HepG2 (cell line): Measurements from ENCODE around the gene TEX19. TPM values are rescaled to one million over a fixed set of nuclear protein-coding genes. Genes with fewer than 3 reads are reported as not detected.
A peak's percentile ranks its signal among the peaks of the same experiment; 100 is the strongest.

Source experiments
- BATF2 ChIP-seq: sonication (generic); formaldehyde crosslinking; IDR thresholded peaks from 2 replicates; pipeline ENCODE4 v1.8.0; 2022; ENCODE audit warnings: mild to moderate bottlenecking, missing genetic modification reagents, moderate library complexity
- DNMT3B ChIP-seq: conservative IDR thresholded peaks from 2 replicates; pipeline ENCODE4 v1.6.1; 2016; ENCODE audit warnings: missing biosample characterization, control low read depth
- ELF1 ChIP-seq: sonication (generic); formaldehyde crosslinking; IDR thresholded peaks from 2 replicates; pipeline ENCODE4 v1.4.0; 2020; ENCODE audit warnings: missing genetic modification reagents
- NKX3-1 ChIP-seq: sonication (generic); formaldehyde crosslinking; IDR thresholded peaks from 2 replicates; pipeline ENCODE4 v1.5.0; 2020; ENCODE audit warnings: missing genetic modification reagents
- NR2F6 ChIP-seq, 2 experiments: IDR thresholded peaks; 2 replicates each; pipeline ENCODE4 v1.6.1; 2016; ENCODE audit warnings: antibody characterized with exemption in 1 of 2, mild to moderate bottlenecking in 1 of 2
- POLR2A ChIP-seq, 2 experiments: IDR thresholded peaks; 2 replicates each; pipeline ENCODE4 v1.6.1; 2011; ENCODE audit warnings: low read depth in 2 of 2, low read length in 2 of 2, mild to moderate bottlenecking in 1 of 2, moderate library complexity in 1 of 2; ENCODE audit not compliant: insufficient read depth in 1 of 2
- REPIN1 ChIP-seq: sonication (generic); formaldehyde crosslinking; IDR thresholded peaks from 2 replicates; pipeline ENCODE4 v1.8.0; 2022; ENCODE audit warnings: missing genetic modification reagents, low read depth, mild to moderate bottlenecking, borderline replicate concordance
- U2AF1 ChIP-seq: fragments of 200-400 bp; formaldehyde crosslinking; optimal IDR thresholded peaks from 2 replicates; pipeline ENCODE3; 2017; ENCODE audit warnings: mild to moderate bottlenecking, low read depth, low read length
- ZBTB40 ChIP-seq, 2 experiments: fragments of 450-650 bp in 1 of 2; sonication (generic) in 1 of 2; formaldehyde crosslinking in 1 of 2; IDR thresholded peaks; 2 replicates each; pipeline versions ENCODE4 v1.6.1 to v1.8.0; 2016 to 2022; ENCODE audit warnings: antibody characterized with exemption in 1 of 2, mild to moderate bottlenecking in 1 of 2, missing genetic modification reagents in 1 of 2
- ZBTB49 ChIP-seq: sonication (generic); formaldehyde crosslinking; IDR thresholded peaks from 2 replicates; pipeline ENCODE4 v1.4.0; 2020; ENCODE audit warnings: missing genetic modification reagents, borderline replicate concordance
- ZNF136 ChIP-seq: sonication (generic); formaldehyde crosslinking; IDR thresholded peaks from 2 replicates; pipeline ENCODE4 v1.8.1; 2022; ENCODE audit warnings: low read depth, mild to moderate bottlenecking, moderate library complexity, missing genetic modification reagents
- ZNF382 ChIP-seq: sonication (generic); formaldehyde crosslinking; IDR thresholded peaks from 2 replicates; pipeline ENCODE4 v1.5.0; 2020; ENCODE audit warnings: missing genetic modification reagents, mild to moderate bottlenecking, borderline replicate concordance
- ZNF761 ChIP-seq: sonication (generic); formaldehyde crosslinking; conservative IDR thresholded peaks from 2 replicates; pipeline ENCODE4 v1.4.0; 2020; ENCODE audit warnings: mild to moderate bottlenecking, missing genetic modification reagents
- polyA plus RNA-seq, 8 experiments: library from polyadenylated mRNA; depleted of rRNA in 3 of 8; stranded (reverse) in 7 of 8; unstranded in 1 of 8; fragments of >200 nt; fragmentation: Illumina TruSeq in 4 of 8; extraction: Trizol in 4 of 8; gene quantifications; 2 replicates each; pipeline versions ENCODE4 v1.2.1 to v1.2.3, GENCODE V29; 2011 to 2016; ENCODE audit warnings: low read depth in 4 of 8, missing spikeins in 1 of 8, mixed read lengths in 1 of 8; ENCODE audit not compliant: insufficient read depth in 1 of 8
- total RNA-seq, 5 experiments: library from RNA; depleted of rRNA; stranded (reverse); fragments of >200 nt; fragmentation: Illumina TruSeq; extraction: Trizol; gene quantifications; 2 replicates each; pipeline ENCODE4 v1.2.3, GENCODE V29; 2016; ENCODE audit warnings: low read depth in 1 of 5

Gene TEX19
- total and polyA plus RNA-seq, 2 of the 13 experiments (the other 11 are each of a cell fraction or from before 2014, with no cell fraction given) = 1.3 to 6.0 TPM

GRCh38 chr17:82367724-82368524 lies 8.9 kb downstream of the TEX19 start (continued):
- TF ChIP-seq ZNF761 (CRISPR knock-in tag) = no peak
- TF ChIP-seq ZBTB49 (CRISPR knock-in tag) = no peak
- no peak for TF ChIP-seq BATF2 (CRISPR knock-in tag)
- TF ChIP-seq ELF1 = peak; percentile 77
- TF ChIP-seq NKX3-1 = no peak
- TF ChIP-seq REPIN1 (CRISPR knock-in tag) = no peak; the same call in 1 of the 2 replicates
- peak; percentile 73; the same call in 1 of the 2 replicates for TF ChIP-seq DNMT3B (CRISPR knock-in tag)
- TF ChIP-seq U2AF1 = no peak
- no peak for TF ChIP-seq ZNF136 (CRISPR knock-in tag)
- no peak for TF ChIP-seq ZNF382 (CRISPR knock-in tag)
- peak; percentile 81 to 94 for TF ChIP-seq POLR2A (IDR thresholded peaks at IDR 0.05; ENCODE audit: insufficient read depth in 1 of 2, low read depth in 2 of 2, low read length in 2 of 2)
- no peak for TF ChIP-seq ZBTB40 (IDR thresholded peaks at IDR 0.05)
- TF ChIP-seq ZBTB40 (CRISPR knock-in tag; IDR thresholded peaks at IDR 0.05) = peak; percentile 15; the same call in 1 of the 2 replicates
- peak; percentile 65 for TF ChIP-seq NR2F6 (IDR thresholded peaks at IDR 0.05)
- TF ChIP-seq NR2F6 (CRISPR knock-in tag; IDR thresholded peaks at IDR 0.05) = no peak
